IPS-18c (cell line): Measurements from ENCODE around the gene ADRM1.

Experiments
- H3K4me3 ChIP-seq: 2 replicates; pipeline ENCODE4 v1.7.0; 2013; ENCODE audit warnings: low read depth, mild to moderate bottlenecking, low read length, moderate library complexity; ENCODE audit not compliant: insufficient read depth
- H3K9me3 ChIP-seq: one replicate; pipeline ENCODE4 v1.6.1; 2013; ENCODE audit warnings: mild to moderate bottlenecking, low read length, moderate library complexity; ENCODE audit not compliant: control insufficient read depth, insufficient read depth

ADRM1 gene

GRCh38 chr20:62336775-62337557 lies 34.2 kb downstream of the ADRM1 start:
- Histone ChIP-seq H3K4me3 (no peak overlapping the region; the same call in 1 of the 2 replicates), H3K9me3 (no peaks in the 10 kb centered on the region)

GRCh38 chr20:62337558-62338293 lies 34.9 kb downstream of the ADRM1 start:
- Histone ChIP-seq H3K9me3 (no peaks in the 10 kb centered on the region), H3K4me3 (no peak overlapping the region; the same call in 1 of the 2 replicates)

GRCh38 chr20:62338294-62338620 lies 35.5 kb downstream of the ADRM1 start:
- no peak overlapping the region for H3K4me3 ChIP-seq

GRCh38 chr20:62339647-62340062 lies 36.9 kb downstream of the ADRM1 start:
- Histone ChIP-seq H3K9me3 (no peaks in the 10 kb centered on the region), H3K4me3 (no peak overlapping the region)

More at GRCh38 chr20:62338294-62338620, 35.5 kb downstream of the ADRM1 start:
- no peaks in the 10 kb centered on the region for H3K9me3 ChIP-seq

GRCh38 chr20:62342910-62343309 lies 40.1 kb downstream of the ADRM1 start:
- H3K4me3 ChIP-seq: no peak overlapping the region
- H3K9me3 ChIP-seq: peaks cover 4% of the 10 kb centered on the region

- no peak overlapping the region for H3K4me3 ChIP-seq
- H3K9me3 ChIP-seq: peaks cover 4% of the 10 kb centered on the region
These were observed 41.3 kb downstream of the ADRM1 start for GRCh38 chr20:62344092-62344491.

GRCh38 chr20:62344782-62345181 lies 42.0 kb downstream of the ADRM1 start:
- Histone ChIP-seq H3K4me3 (no peak overlapping the region), H3K9me3 (peaks cover 4% of the 10 kb centered on the region)

- no peak overlapping the region for H3K4me3 ChIP-seq
- H3K9me3 ChIP-seq: peaks cover 4% of the 10 kb centered on the region
These were observed 43.0 kb downstream of the ADRM1 start for GRCh38 chr20:62345681-62346370.

GRCh38 chr20:62346398-62347150 lies 43.8 kb downstream of the ADRM1 start:
- Histone ChIP-seq H3K4me3 (no peak overlapping the region), H3K9me3 (peaks cover 4% of the 10 kb centered on the region)

GRCh38 chr20:62347151-62347404 lies 44.3 kb downstream of the ADRM1 start:
- Histone ChIP-seq H3K4me3 (no peak overlapping the region), H3K9me3 (peaks cover 4% of the 10 kb centered on the region)

GRCh38 chr20:62347445-62347844 lies 44.6 kb downstream of the ADRM1 start:
- Histone ChIP-seq H3K4me3 (no peak overlapping the region), H3K9me3 (peaks cover 4% of the 10 kb centered on the region)

- Histone ChIP-seq H3K4me3 (no peak overlapping the region), H3K9me3 (peaks cover 4% of the 10 kb centered on the region)
These were observed 45.8 kb downstream of the ADRM1 start for GRCh38 chr20:62348604-62349003.

- Histone ChIP-seq H3K4me3 (no peak overlapping the region), H3K9me3 (peaks cover 4% of the 10 kb centered on the region)
These were observed 46.8 kb downstream of the ADRM1 start for GRCh38 chr20:62349556-62350097.

GRCh38 chr20:62350098-62350628 lies 47.4 kb downstream of the ADRM1 start:
- Histone ChIP-seq H3K9me3 (peaks cover 4% of the 10 kb centered on the region), H3K4me3 (no peak overlapping the region)

- Histone ChIP-seq H3K9me3 (peaks cover 2% of the 10 kb centered on the region), H3K4me3 (no peak overlapping the region)
These were observed 48.0 kb downstream of the ADRM1 start for GRCh38 chr20:62350629-62351422.
